Adrenal gland (tissue), 12 donors: Measurements from ENCODE around the gene LIPC. TPM values are rescaled to one million over a fixed set of nuclear protein-coding genes. Genes with fewer than 3 reads are reported as not detected.

Experiments used
- DNase-seq, 7 donors: peaks; one replicate each; pipeline ENCODE4 v3.0.0-alpha.2; 2019 to 2020
- H3K27ac ChIP-seq, 5 donors: fragments of 200-600 bp; sonication (generic) in 4 of 5; 1 replicate in 3 of 5; 2 replicates in 2 of 5; pipeline versions ENCODE4 v1.5.1 to v1.8.0; 2016 to 2020; ENCODE audit warnings: mild to moderate bottlenecking in 1 of 5
- H3K27me3 ChIP-seq: fragments of 200-600 bp; 2 replicates; pipeline ENCODE4 v1.8.0; 2021
- H3K36me3 ChIP-seq, 2 donors: fragments of 200-600 bp; replicated peaks in 1 of 2; 1 replicate in 1 of 2; 2 replicates in 1 of 2; pipeline versions ENCODE4 v1.5.1 to v1.8.0; 2018 to 2022
- H3K4me1 ChIP-seq, 2 donors: fragments of 200-600 bp; replicated peaks in 1 of 2; 1 replicate in 1 of 2; 2 replicates in 1 of 2; pipeline versions ENCODE4 v1.5.1 to v1.8.0; 2018 to 2021
- H3K4me3 ChIP-seq, 4 donors: fragments of 200-600 bp; sonication (generic) in 3 of 4; one replicate each; pipeline ENCODE4 v1.5.1; 2016 to 2018
- H3K9me3 ChIP-seq, 3 donors: fragments of 200-600 bp; sonication (generic) in 1 of 3; replicated peaks in 1 of 3; 1 replicate in 2 of 3; 2 replicates in 1 of 3; pipeline versions ENCODE4 v1.5.1 to v1.8.0; 2016 to 2021
- POLR2A ChIP-seq, 2 donors: fragments of 450-650 bp; IDR thresholded peaks; one replicate each; pipeline ENCODE4 v1.6.1; 2017; ENCODE audit warnings: antibody characterized with exemption in 2 of 2, mild to moderate bottlenecking in 2 of 2, moderate library complexity in 1 of 2
- WGBS, 4 donors: extraction: QIAGEN DNeasy Blood & Tissue Kit in 2 of 4; methylation state at CpG; one replicate each; pipeline versions ENCODE4 v1.1.5 to v1.1.7; 2013 to 2017; 5-methylcytosine and 5-hydroxymethylcytosine counted together
- intact Hi-C, 2 donors: fragments of 100-400 bp; cut with DNase I; formaldehyde crosslinking; loops; one replicate each; pipeline versions ENCODE4 v1.14.1 to v1.15.0; 2022 to 2023
- polyA plus RNA-seq, 3 donors: library from polyadenylated mRNA; stranded (reverse); fragments of 200-250 nt in 2 of 3; fragments of 350-450 nt in 1 of 3; fragmentation: Illumina TruSeq in 1 of 3; extraction: RNeasy Lipid Tissue Mini Kit (QIAGEN cat#74804) in 1 of 3; gene quantifications; one replicate each; pipeline ENCODE4 v1.2.3, GENCODE V29; 2013 to 2014
- total RNA-seq, 9 donors: library from RNA; depleted of rRNA in 4 of 9; stranded (reverse); fragments of >200 nt in 4 of 9; fragments of 120-200 nt in 1 of 9; fragmentation: NEBNext Ultra II Directional in 1 of 9; extraction: Animal tissue kit (Norgen Biotek cat#: 25700) in 1 of 9; gene quantifications; one replicate each; pipeline versions ENCODE4 v1.1.0 to v1.2.4, GENCODE V29; 2013 to 2023
- TF ChIP-seq, protein P1 (sequence below), 6 experiments: fragments of 450-650 bp in 4 of 6; fragments of 200-600 bp in 2 of 6; sonication (generic) in 1 of 6; IDR thresholded peaks; 1 replicate in 5 of 6; 2 replicates in 1 of 6; pipeline versions ENCODE4 v1.5.1 to v1.8.0; 2016 to 2021; ENCODE audit warnings: antibody characterized with exemption in 6 of 6, mild to moderate bottlenecking in 2 of 6, moderate library complexity in 1 of 6
- donor health status: healthy with polysubstance abuse.
- donor health status: Bipolar disorder and iron deficiency.
- donor health status: DM: yes; HTN: yes; CAD: no.
- donor health status: DM: no; HTN: no; CAD: no.
- donor health status: DM: no; HTN: no; CAD: no.
- donor health status: DM: yes; HTN: yes; CAD: no.

LIPC gene
- total and polyA plus RNA-seq, 12 donors, result 0.11 to 1.0 (median 0.24) TPM; not detected in 5

GRCh38 chr15:58459045-58459444 is 27.3 kb downstream of the LIPC start:
- no peak overlapping the region for H3K4me3 ChIP-seq
- intact Hi-C loops, result no loop called here

DNA sequence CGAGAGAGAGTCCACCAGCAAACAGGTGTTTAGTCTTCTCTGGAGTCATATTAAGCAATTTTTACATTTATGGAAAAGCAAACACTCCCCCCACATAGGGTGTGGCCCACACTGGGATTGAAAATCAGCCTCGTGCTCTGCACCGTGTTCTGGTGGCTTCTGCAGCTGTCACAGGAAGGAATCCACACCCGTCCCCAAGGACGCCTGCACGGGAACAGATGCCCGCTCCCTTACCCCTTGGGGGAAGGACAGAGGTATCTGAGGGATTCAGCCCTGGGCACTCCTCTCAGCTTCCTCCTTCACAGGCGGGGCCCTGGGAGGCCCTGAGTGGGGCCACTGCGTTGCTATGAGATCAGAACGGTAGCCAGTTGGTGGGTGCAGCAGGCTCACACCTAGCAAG is 27.8 kb downstream of the LIPC start:
- H3K27ac ChIP-seq, result peak overlapping the region in 2 of 5 donors; percentile 11 to 76
- H3K27me3 ChIP-seq, result no peaks in the 10 kb centered on the region
- 47 to 68% (median 65%) methylated on average over 10 of the region's 10 CpGs for WGBS, 4 donors
- TF ChIP-seq, protein P1, sequence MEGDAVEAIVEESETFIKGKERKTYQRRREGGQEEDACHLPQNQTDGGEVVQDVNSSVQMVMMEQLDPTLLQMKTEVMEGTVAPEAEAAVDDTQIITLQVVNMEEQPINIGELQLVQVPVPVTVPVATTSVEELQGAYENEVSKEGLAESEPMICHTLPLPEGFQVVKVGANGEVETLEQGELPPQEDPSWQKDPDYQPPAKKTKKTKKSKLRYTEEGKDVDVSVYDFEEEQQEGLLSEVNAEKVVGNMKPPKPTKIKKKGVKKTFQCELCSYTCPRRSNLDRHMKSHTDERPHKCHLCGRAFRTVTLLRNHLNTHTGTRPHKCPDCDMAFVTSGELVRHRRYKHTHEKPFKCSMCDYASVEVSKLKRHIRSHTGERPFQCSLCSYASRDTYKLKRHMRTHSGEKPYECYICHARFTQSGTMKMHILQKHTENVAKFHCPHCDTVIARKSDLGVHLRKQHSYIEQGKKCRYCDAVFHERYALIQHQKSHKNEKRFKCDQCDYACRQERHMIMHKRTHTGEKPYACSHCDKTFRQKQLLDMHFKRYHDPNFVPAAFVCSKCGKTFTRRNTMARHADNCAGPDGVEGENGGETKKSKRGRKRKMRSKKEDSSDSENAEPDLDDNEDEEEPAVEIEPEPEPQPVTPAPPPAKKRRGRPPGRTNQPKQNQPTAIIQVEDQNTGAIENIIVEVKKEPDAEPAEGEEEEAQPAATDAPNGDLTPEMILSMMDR (IDR thresholded peaks at IDR 0.05), result no peak
- no peak for TF ChIP-seq POLR2A (IDR thresholded peaks at IDR 0.05)
- peaks cover 4 to 13% of the 10 kb centered on the region in 2 donors for H3K4me1 ChIP-seq
- intact Hi-C loops, result no loop called here
- peak in 1 of 7 donors; percentile 48 for DNase-seq
- no peaks in the 10 kb centered on the region for H3K9me3 ChIP-seq
- H3K4me3 ChIP-seq, result no peak overlapping the region
- no peaks in the 10 kb centered on the region for H3K36me3 ChIP-seq

More at GRCh38 chr15:58459045-58459444, 27.3 kb downstream of the LIPC start:
- no peaks in the 10 kb centered on the region for H3K36me3 ChIP-seq
- no peak for DNase-seq
- TF ChIP-seq, protein P1 (IDR thresholded peaks at IDR 0.05), result no peak
- no peak for TF ChIP-seq POLR2A (IDR thresholded peaks at IDR 0.05)
- no peaks in the 10 kb centered on the region for H3K9me3 ChIP-seq
- H3K27ac ChIP-seq, result peak overlapping the region in 3 of 5 donors; percentile 11 to 55 (median 42)
- 34 to 68% (median 47%) methylated on average over 2 of the region's 2 CpGs for WGBS, 4 donors
- no peaks in the 10 kb centered on the region for H3K27me3 ChIP-seq
- H3K4me1 ChIP-seq, result peaks cover 4 to 13% of the 10 kb centered on the region in 2 donors

GRCh38 chr15:58460116-58460790 is 28.5 kb downstream of the LIPC start:
- Histone ChIP-seq H3K27ac (peak overlapping the region in 2 of 5 donors; percentile 11 to 76), H3K9me3 (no peaks in the 10 kb centered on the region), H3K36me3 (no peaks in the 10 kb centered on the region), H3K4me3 (no peak overlapping the region), H3K4me1 (peaks cover 4 to 13% of the 10 kb centered on the region in 2 donors), H3K27me3 (no peaks in the 10 kb centered on the region)
- peak in 2 of 7 donors; percentile 31 to 44 for DNase-seq
- intact Hi-C loops, result no loop called here
- WGBS, 4 donors, result 76 to 81% (median 78%) methylated on average over 10 of the region's 10 CpGs
- TF ChIP-seq POLR2A (IDR thresholded peaks at IDR 0.05), result no peak
- TF ChIP-seq, protein P1 (IDR thresholded peaks at IDR 0.05), result no peak

DNA sequence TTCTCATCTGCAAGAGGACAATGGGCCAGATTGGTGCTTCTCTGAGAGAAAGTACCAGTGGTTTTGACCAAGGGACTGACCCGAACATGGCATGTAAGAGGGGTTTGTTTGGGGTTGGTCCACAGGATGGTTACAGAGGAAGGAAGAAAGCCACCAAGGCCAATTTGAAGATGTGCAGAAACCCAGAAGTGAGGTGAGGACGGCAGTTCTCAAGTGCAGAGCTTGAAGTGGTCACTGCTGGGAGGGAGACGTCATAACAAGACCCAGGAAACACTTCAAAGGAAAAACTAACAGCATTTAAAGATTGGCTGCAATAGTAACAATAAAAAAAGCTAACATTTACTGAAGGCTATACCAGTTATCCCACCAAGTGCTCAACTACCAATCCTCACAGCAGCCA is 29.1 kb downstream of the LIPC start:
- TF ChIP-seq POLR2A (IDR thresholded peaks at IDR 0.05), result no peak
- TF ChIP-seq, protein P1 (IDR thresholded peaks at IDR 0.05), result no peak
- intact Hi-C loops, result no loop called here

More for the DNA sequence above, 29.1 kb downstream of the LIPC start:
- H3K9me3 ChIP-seq, result no peaks in the 10 kb centered on the region
- 91 to 98% (median 97%) methylated on average over 3 of the region's 3 CpGs for WGBS, 4 donors
- no peaks in the 10 kb centered on the region for H3K36me3 ChIP-seq
- H3K27ac ChIP-seq, result no peak overlapping the region
- no peak for DNase-seq
- peaks cover 4 to 13% of the 10 kb centered on the region in 2 donors for H3K4me1 ChIP-seq
- no peaks in the 10 kb centered on the region for H3K27me3 ChIP-seq
- H3K4me3 ChIP-seq, result no peak overlapping the region
